NCI-H128 (cell line): ENCODE measurements around the gene NDFIP2.

ENCODE experiments used
- DNase-seq: peaks from one replicate; lab custom pipeline; 2025; ENCODE audit not compliant: unreplicated experiment; lab: John Stamatoyannopoulos, UW

The NDFIP2 gene

GRCh38 chr13:79458436-79458835 lies 22.5 kb upstream of the NDFIP2 start:
- DNase-seq: no peak

GRCh38 chr13:79459906-79460305 lies 21.0 kb upstream of the NDFIP2 start:
- no peak for DNase-seq

- DNase-seq: no peak
Observed at GRCh38 chr13:79462895-79463294, 18.1 kb upstream of the NDFIP2 start.

- no peak for DNase-seq
Observed at GRCh38 chr13:79463604-79464003, 17.4 kb upstream of the NDFIP2 start.

- DNase-seq: no peak
Observed at GRCh38 chr13:79466872-79467271, 14.1 kb upstream of the NDFIP2 start.

GRCh38 chr13:79468402-79468801 lies 12.6 kb upstream of the NDFIP2 start:
- DNase-seq: no peak

- no peak for DNase-seq
Observed at GRCh38 chr13:79468819-79469218, 12.1 kb upstream of the NDFIP2 start.

GRCh38 chr13:79469608-79470007 lies 11.3 kb upstream of the NDFIP2 start:
- DNase-seq: no peak

GRCh38 chr13:79470666-79471065 lies 10.3 kb upstream of the NDFIP2 start:
- no peak for DNase-seq

GRCh38 chr13:79475569-79475968 lies 5.4 kb upstream of the NDFIP2 start:
- no peak for DNase-seq

GRCh38 chr13:79477968-79478367 lies 3.0 kb upstream of the NDFIP2 start:
- DNase-seq: no peak

- DNase-seq: no peak
Observed at GRCh38 chr13:79479882-79480281, 1.1 kb upstream of the NDFIP2 start.

- no peak for DNase-seq
Observed at GRCh38 chr13:79481685-79482052, 714 bp downstream of the NDFIP2 start.

GRCh38 chr13:79482281-79482970 lies 1.5 kb downstream of the NDFIP2 start:
- DNase-seq: no peak

GRCh38 chr13:79483086-79483706 lies 2.2 kb downstream of the NDFIP2 start:
- no peak for DNase-seq

- no peak for DNase-seq
Observed at GRCh38 chr13:79485014-79485811, 4.3 kb downstream of the NDFIP2 start.

GRCh38 chr13:79486433-79487188 lies 5.7 kb downstream of the NDFIP2 start:
- DNase-seq: no peak

GRCh38 chr13:79490326-79490725 lies 9.4 kb downstream of the NDFIP2 start:
- DNase-seq: no peak

- DNase-seq: no peak
Observed at GRCh38 chr13:79490824-79491223, 9.9 kb downstream of the NDFIP2 start.

- no peak for DNase-seq
Observed at GRCh38 chr13:79491715-79492114, 10.8 kb downstream of the NDFIP2 start.

GRCh38 chr13:79492313-79492798 lies 11.4 kb downstream of the NDFIP2 start:
- no peak for DNase-seq
